Natural killer cell (primary cell): ENCODE results near the gene NAT10. TPM values are rescaled to one million over a fixed set of nuclear protein-coding genes. Genes with fewer than 3 reads are reported as not detected.

Experiments
- ATAC-seq, 3 donors: fragments of 150-1000 bp in 2 of 3; fragments of 200-7000 bp in 1 of 3; cut with Tn5 transposase; 1 replicate in 1 of 3; 2 replicates in 2 of 3; pipeline ENCODE4 v1.10.0; 2021; ENCODE audit warnings: mild to moderate bottlenecking in 2 of 3, moderate library complexity in 2 of 3
- DNase-seq, 2 donors: peaks; one replicate each; pipeline versions ENCODE4 v3.0.0 to v3.0.0-alpha.2; 2013 to 2021; ENCODE audit warnings: mixed read lengths in 1 of 2
- H3K27ac ChIP-seq: one replicate; pipeline ENCODE4 v1.5.1; 2013; ENCODE audit warnings: mild to moderate bottlenecking, low read length
- H3K27me3 ChIP-seq: one replicate; pipeline ENCODE4 v1.6.1; 2013; ENCODE audit warnings: low read length; ENCODE audit not compliant: control insufficient read depth, insufficient read depth
- H3K36me3 ChIP-seq: one replicate; pipeline ENCODE4 v1.6.1; 2013; ENCODE audit warnings: low read length; ENCODE audit not compliant: control insufficient read depth, insufficient read depth
- H3K4me1 ChIP-seq: one replicate; pipeline ENCODE4 v1.6.1; 2013; ENCODE audit warnings: low read length; ENCODE audit not compliant: control insufficient read depth, insufficient read depth
- H3K4me3 ChIP-seq: one replicate; pipeline ENCODE4 v1.5.1; 2013; ENCODE audit warnings: low read length
- H3K9me3 ChIP-seq: one replicate; pipeline ENCODE4 v1.6.1; 2013; ENCODE audit warnings: low read length; ENCODE audit not compliant: control insufficient read depth, insufficient read depth
- H3K27ac Mint-ChIP-seq, 2 donors: one replicate each; pipeline ENCODE4 v1.8.0; 2022; ENCODE audit warnings: mild to moderate bottlenecking in 2 of 2, mixed read lengths in 2 of 2, moderate library complexity in 1 of 2
- H3K27me3 Mint-ChIP-seq, 2 donors: one replicate each; pipeline ENCODE4 v1.8.0; 2022; ENCODE audit warnings: low read depth in 2 of 2, mixed read lengths in 2 of 2
- H3K36me3 Mint-ChIP-seq: one replicate; pipeline ENCODE4 v1.8.0; 2022; ENCODE audit warnings: mixed read lengths
- H3K4me1 Mint-ChIP-seq, 2 donors: one replicate each; pipeline ENCODE4 v1.8.0; 2022; ENCODE audit warnings: mixed read lengths in 2 of 2
- H3K4me3 Mint-ChIP-seq: one replicate; pipeline ENCODE4 v1.8.0; 2022; ENCODE audit warnings: mild to moderate bottlenecking, moderate library complexity, mixed read lengths
- H3K9me3 Mint-ChIP-seq, 2 donors: one replicate each; pipeline ENCODE4 v1.8.0; 2022; ENCODE audit warnings: mixed read lengths in 2 of 2
- WGBS: methylation state at CpG from one replicate; pipeline ENCODE4 v1.1.7; 2013; ENCODE audit warnings: missing lambda C conversion rate; ENCODE audit not compliant: insufficient coverage; 5-methylcytosine and 5-hydroxymethylcytosine counted together
- intact Hi-C: fragments of 100-400 bp; cut with micrococcal nuclease; formaldehyde crosslinking; loops from one replicate; pipeline ENCODE4 v1.14.2; 2022
- total RNA-seq, 4 donors: library from RNA; stranded (reverse); fragments of 120-200 nt in 1 of 4; gene quantifications; one replicate each; pipeline versions ENCODE4 v1.2.3 to v1.2.4, GENCODE V29; 2013 to 2022
- TF ChIP-seq, protein P1 (sequence below): fragments of 200-600 bp; IDR thresholded peaks from one replicate; pipeline ENCODE4 v1.8.0; 2022; ENCODE audit warnings: antibody characterized with exemption

Gene NAT10
- total RNA-seq, 3 donors from 2014 or later (not counting 1 experiment from before 2014, with no cell fraction given) = 40.3 to 53.6 (median 42.8) TPM

GRCh38 chr11:34182425-34182824 is 77.0 kb downstream of the NAT10 start:
- H3K27me3 ChIP-seq = no peaks in the 10 kb centered on the region
- TF ChIP-seq, protein P1, sequence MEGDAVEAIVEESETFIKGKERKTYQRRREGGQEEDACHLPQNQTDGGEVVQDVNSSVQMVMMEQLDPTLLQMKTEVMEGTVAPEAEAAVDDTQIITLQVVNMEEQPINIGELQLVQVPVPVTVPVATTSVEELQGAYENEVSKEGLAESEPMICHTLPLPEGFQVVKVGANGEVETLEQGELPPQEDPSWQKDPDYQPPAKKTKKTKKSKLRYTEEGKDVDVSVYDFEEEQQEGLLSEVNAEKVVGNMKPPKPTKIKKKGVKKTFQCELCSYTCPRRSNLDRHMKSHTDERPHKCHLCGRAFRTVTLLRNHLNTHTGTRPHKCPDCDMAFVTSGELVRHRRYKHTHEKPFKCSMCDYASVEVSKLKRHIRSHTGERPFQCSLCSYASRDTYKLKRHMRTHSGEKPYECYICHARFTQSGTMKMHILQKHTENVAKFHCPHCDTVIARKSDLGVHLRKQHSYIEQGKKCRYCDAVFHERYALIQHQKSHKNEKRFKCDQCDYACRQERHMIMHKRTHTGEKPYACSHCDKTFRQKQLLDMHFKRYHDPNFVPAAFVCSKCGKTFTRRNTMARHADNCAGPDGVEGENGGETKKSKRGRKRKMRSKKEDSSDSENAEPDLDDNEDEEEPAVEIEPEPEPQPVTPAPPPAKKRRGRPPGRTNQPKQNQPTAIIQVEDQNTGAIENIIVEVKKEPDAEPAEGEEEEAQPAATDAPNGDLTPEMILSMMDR = no peak
- Mint-ChIP-seq H3K27ac (no peak overlapping the region), H3K36me3 (no peaks in the 10 kb centered on the region), H3K4me3 (no peak overlapping the region), H3K4me1 (peaks cover 0 to 4% of the 10 kb centered on the region in 2 donors), H3K27me3 (no peaks in the 10 kb centered on the region), H3K9me3 (no peaks in the 10 kb centered on the region)
- H3K4me3 ChIP-seq = no peak overlapping the region
- H3K36me3 ChIP-seq = no peaks in the 10 kb centered on the region
- H3K9me3 ChIP-seq = no peaks in the 10 kb centered on the region
- 90% methylated on average over 2 of the region's 2 CpGs for WGBS
- intact Hi-C loops = no loop called here
- no peak for ATAC-seq
- H3K4me1 ChIP-seq = no peaks in the 10 kb centered on the region
- H3K27ac ChIP-seq = no peak overlapping the region
- no peak for DNase-seq

GRCh38 chr11:34182921-34183685 is 77.7 kb downstream of the NAT10 start:
- ATAC-seq = no peak

DNA sequence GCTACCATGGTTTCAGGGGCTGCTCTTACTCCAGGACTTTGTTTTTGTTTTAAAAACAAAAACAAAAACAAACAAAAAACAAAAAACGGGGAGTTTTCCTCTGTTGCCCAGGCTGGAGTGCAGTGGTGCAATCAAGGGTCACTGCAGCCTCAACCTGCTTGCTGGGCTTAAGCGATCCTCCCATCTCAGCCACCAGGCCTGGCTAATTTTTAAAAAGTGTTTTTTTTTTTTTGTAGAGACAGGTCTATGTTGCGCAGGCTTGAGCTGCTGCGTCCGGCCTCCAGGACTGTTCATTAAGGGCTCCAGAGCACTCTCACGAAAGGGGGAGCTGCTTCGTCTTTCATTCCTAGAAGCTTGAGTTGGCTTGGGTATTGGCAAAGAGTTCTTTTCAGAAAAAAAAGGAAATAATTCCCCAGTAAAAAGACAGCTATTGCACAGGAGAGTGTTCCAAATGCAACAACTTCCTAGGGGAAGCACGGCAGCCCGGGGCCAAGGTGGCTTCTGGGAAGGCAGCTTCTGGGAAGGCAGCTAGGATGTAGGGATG is 78.5 kb downstream of the NAT10 start:
- ATAC-seq = no peak
- TF ChIP-seq, protein P1 = no peak
- no peaks in the 10 kb centered on the region for H3K9me3 Mint-ChIP-seq

More at GRCh38 chr11:34182921-34183685, 77.7 kb downstream of the NAT10 start:
- no peaks in the 10 kb centered on the region for H3K9me3 ChIP-seq
- DNase-seq = no peak
- peaks cover 0 to 4% of the 10 kb centered on the region in 2 donors for H3K4me1 Mint-ChIP-seq
- no peak overlapping the region for H3K27ac Mint-ChIP-seq
- TF ChIP-seq, protein P1 = no peak
- no peaks in the 10 kb centered on the region for H3K27me3 ChIP-seq
- no peaks in the 10 kb centered on the region for H3K36me3 Mint-ChIP-seq
- no peaks in the 10 kb centered on the region for H3K36me3 ChIP-seq
- no peaks in the 10 kb centered on the region for H3K9me3 Mint-ChIP-seq
- intact Hi-C loops = no loop called here
- no peak overlapping the region for H3K27ac ChIP-seq
- no peaks in the 10 kb centered on the region for H3K27me3 Mint-ChIP-seq
- no peaks in the 10 kb centered on the region for H3K4me1 ChIP-seq
- H3K4me3 ChIP-seq = no peak overlapping the region
- H3K4me3 Mint-ChIP-seq = no peak overlapping the region
- 94% methylated on average over 12 of the region's 13 CpGs for WGBS

More for the DNA sequence above, 78.5 kb downstream of the NAT10 start:
- Histone ChIP-seq H3K4me1 (no peaks in the 10 kb centered on the region), H3K36me3 (no peaks in the 10 kb centered on the region), H3K9me3 (no peaks in the 10 kb centered on the region), H3K27ac (no peak overlapping the region), H3K4me3 (no peak overlapping the region), H3K27me3 (no peaks in the 10 kb centered on the region)
- H3K36me3 Mint-ChIP-seq = no peaks in the 10 kb centered on the region
- intact Hi-C loops = no loop called here
- no peak overlapping the region for H3K4me3 Mint-ChIP-seq
- no peak for DNase-seq
- H3K27ac Mint-ChIP-seq = no peak overlapping the region
- no peaks in the 10 kb centered on the region for H3K27me3 Mint-ChIP-seq
- H3K4me1 Mint-ChIP-seq = peaks cover 0 to 4% of the 10 kb centered on the region in 2 donors
- WGBS = 94% methylated on average over 9 of the region's 9 CpGs
